ENCODE data around the gene TPH1.

DNA sequence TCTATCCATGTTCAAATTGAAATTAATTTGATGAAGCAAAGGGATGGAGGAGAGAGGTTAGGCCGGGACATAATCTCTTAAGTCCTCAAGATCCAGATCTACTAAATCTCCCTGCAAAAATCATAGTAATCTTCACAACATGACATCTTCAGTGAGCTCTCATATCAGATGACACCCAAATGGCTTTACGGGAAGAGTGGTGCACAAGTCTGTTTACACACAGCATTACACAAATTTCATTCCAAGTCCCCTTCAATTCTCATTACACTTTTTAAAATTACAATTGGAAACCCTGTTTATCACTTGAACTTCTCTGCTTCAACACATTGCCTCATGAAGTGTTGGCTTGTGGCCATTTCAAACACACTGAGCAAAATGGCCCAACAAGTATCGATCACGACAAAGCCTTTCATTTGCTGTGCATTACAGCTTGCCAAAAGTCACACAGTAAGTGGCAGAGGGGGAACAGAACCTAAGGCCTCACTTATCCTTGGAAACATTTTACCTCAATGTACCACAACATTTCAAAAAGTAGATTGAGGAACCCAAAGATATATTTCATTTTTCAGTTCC lies 17.9 kb upstream of the TPH1 start:
- TF ChIP-seq POLR2A (IDR thresholded peaks at IDR 0.05) = no peak
- TF ChIP-seq, protein P1, sequence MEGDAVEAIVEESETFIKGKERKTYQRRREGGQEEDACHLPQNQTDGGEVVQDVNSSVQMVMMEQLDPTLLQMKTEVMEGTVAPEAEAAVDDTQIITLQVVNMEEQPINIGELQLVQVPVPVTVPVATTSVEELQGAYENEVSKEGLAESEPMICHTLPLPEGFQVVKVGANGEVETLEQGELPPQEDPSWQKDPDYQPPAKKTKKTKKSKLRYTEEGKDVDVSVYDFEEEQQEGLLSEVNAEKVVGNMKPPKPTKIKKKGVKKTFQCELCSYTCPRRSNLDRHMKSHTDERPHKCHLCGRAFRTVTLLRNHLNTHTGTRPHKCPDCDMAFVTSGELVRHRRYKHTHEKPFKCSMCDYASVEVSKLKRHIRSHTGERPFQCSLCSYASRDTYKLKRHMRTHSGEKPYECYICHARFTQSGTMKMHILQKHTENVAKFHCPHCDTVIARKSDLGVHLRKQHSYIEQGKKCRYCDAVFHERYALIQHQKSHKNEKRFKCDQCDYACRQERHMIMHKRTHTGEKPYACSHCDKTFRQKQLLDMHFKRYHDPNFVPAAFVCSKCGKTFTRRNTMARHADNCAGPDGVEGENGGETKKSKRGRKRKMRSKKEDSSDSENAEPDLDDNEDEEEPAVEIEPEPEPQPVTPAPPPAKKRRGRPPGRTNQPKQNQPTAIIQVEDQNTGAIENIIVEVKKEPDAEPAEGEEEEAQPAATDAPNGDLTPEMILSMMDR (IDR thresholded peaks at IDR 0.05 in 4 of 5, conservative IDR thresholded peaks at IDR 0.05 in 1 of 5) = no peak

Data from gastrocnemius medialis (tissue), 4 donors.